K562 (cell line): ENCODE measurements around the gene STK33. TPM values are rescaled to one million over a fixed set of nuclear protein-coding genes. Genes with fewer than 3 reads are reported as not detected.

ENCODE experiments used
- ATAC-seq: fragments of 200-7000 bp; cut with Tn5 transposase; 3 replicates; pipeline ENCODE4 v1.9.1; 2020; ENCODE audit warnings: moderate library complexity
- BruUV-seq: library from RNA; stranded (reverse); fragments of 400-500 nt; replicated peaks from 2 replicates; lab custom pipeline; 2021; lab: Mats Ljungman, UMichigan
- CTCF ChIA-PET: fragments of 300-600 bp; formaldehyde crosslinking; extraction: SDS; loops from one replicate; lab custom pipeline; 2021; ENCODE audit warnings: low intra/inter-chr PET ratio; lab: Yijun Ruan, JAX
- POLR2A ChIA-PET: fragments of 300-600, 350-650 bp; sonication (Branson Sonifier 250); formaldehyde crosslinking; extraction: SDS; loops from one replicate; lab custom pipeline; 2021; ENCODE audit warnings: antibody characterized with exemption, inconsistent platforms; lab: Yijun Ruan, JAX
- DNase-seq, 4 experiments: peaks; one replicate each; pipeline versions ENCODE4 v3.0.0 to v3.0.0-alpha.2; 2011 to 2018; ENCODE audit warnings: low spot score in 3 of 4, mixed read lengths in 3 of 4; ENCODE audit errors: extremely low read depth in 1 of 4
- FAIRE-seq: peaks from 2 replicates; lab custom pipeline; 2011; peaks lifted over from hg19 to GRCh38; lab: Jason Lieb, UNC
- H2AFZ ChIP-seq: 2 replicates; pipeline ENCODE4 v1.6.0; 2011; ENCODE audit warnings: low read depth, low read length, control low read depth, inconsistent platforms
- H3K27ac ChIP-seq: fragments of 200-600 bp; 3 replicates; pipeline ENCODE4 v1.8.0; 2011; ENCODE audit warnings: low read depth, mild to moderate bottlenecking, control low read depth, inconsistent platforms, low read length, moderate library complexity, mixed read lengths; ENCODE audit errors: extremely low read depth
- H3K27me3 ChIP-seq, 2 experiments: fragments of 300-600 bp in 1 of 2; 2 replicates in 1 of 2; 3 replicates in 1 of 2; pipeline versions ENCODE4 v1.6.0 to v1.8.0; 2011; ENCODE audit warnings: inconsistent platforms in 2 of 2, low read length in 2 of 2, mild to moderate bottlenecking in 1 of 2, mixed read lengths in 1 of 2, moderate library complexity in 1 of 2; ENCODE audit not compliant: control insufficient read depth in 2 of 2, insufficient read depth in 2 of 2
- H3K36me3 ChIP-seq: fragments of 300-600 bp; 3 replicates; pipeline ENCODE4 v1.8.0; 2011; ENCODE audit warnings: mild to moderate bottlenecking, low read length, inconsistent platforms; ENCODE audit not compliant: control insufficient read depth, insufficient read depth
- H3K4me1 ChIP-seq, 2 experiments: fragments of 200-600 bp in 1 of 2; replicated peaks in 1 of 2; 2 replicates in 1 of 2; 3 replicates in 1 of 2; pipeline versions ENCODE4 v1.5.1 to v1.8.0; 2011; ENCODE audit warnings: inconsistent platforms in 2 of 2, low read length in 2 of 2, mild to moderate bottlenecking in 1 of 2, mixed read lengths in 1 of 2, moderate library complexity in 1 of 2; ENCODE audit not compliant: control insufficient read depth in 2 of 2, insufficient read depth in 2 of 2
- H3K4me2 ChIP-seq: 2 replicates; pipeline ENCODE4 v1.6.1; 2011; ENCODE audit warnings: low read length, control low read depth, inconsistent platforms, mixed read lengths; ENCODE audit not compliant: insufficient read depth
- H3K4me3 ChIP-seq: fragments of 200-600 bp; sonication (generic), shearing (Covaris generic); 2 replicates; pipeline ENCODE4 v1.5.1; 2016; ENCODE audit warnings: control low read depth, inconsistent platforms
- H3K79me2 ChIP-seq: fragments of 200-600 bp; 3 replicates; pipeline ENCODE4 v1.8.0; 2011; ENCODE audit warnings: low read length, inconsistent platforms; ENCODE audit not compliant: control insufficient read depth, insufficient read depth
- H3K9ac ChIP-seq, 2 experiments: 2 replicates each; pipeline versions ENCODE4 v1.6.0 to v1.6.1; 2011; ENCODE audit warnings: low read depth in 2 of 2, low read length in 2 of 2, control low read depth in 1 of 2, inconsistent platforms in 1 of 2, mild to moderate bottlenecking in 1 of 2, mixed read lengths in 1 of 2; ENCODE audit not compliant: insufficient read depth in 1 of 2
- H3K9me1 ChIP-seq: one replicate; pipeline ENCODE4 v1.6.0; 2011; ENCODE audit warnings: inconsistent platforms, mild to moderate bottlenecking, low read length, moderate library complexity; ENCODE audit not compliant: control insufficient read depth, insufficient read depth
- H3K9me3 ChIP-seq: replicated peaks from 2 replicates; pipeline ENCODE4 v1.5.1; 2011; ENCODE audit warnings: low read depth, low read length, inconsistent platforms; ENCODE audit not compliant: control insufficient read depth, insufficient read depth
- H4K20me1 ChIP-seq: replicated peaks from 2 replicates; pipeline ENCODE4 v1.6.1; 2011; ENCODE audit warnings: low read length, inconsistent platforms, mixed read lengths; ENCODE audit not compliant: control insufficient read depth, insufficient read depth
- BCL6 ChIP-seq: fragments of 250-450 bp; sonication (Bioruptor Pico); IDR thresholded peaks from 2 replicates; pipeline ENCODE4 v1.4.0; 2020
- REST ChIP-seq, 2 experiments: fragments of 450-650 bp; formaldehyde crosslinking in 1 of 2; IDR thresholded peaks; 2 replicates each; pipeline versions ENCODE4 v1.4.0 to v1.6.1; 2014 to 2020; ENCODE audit warnings: mild to moderate bottlenecking in 2 of 2, borderline replicate concordance in 1 of 2, low read depth in 1 of 2
- WGBS: fragments of 100-300 bp; shearing (Covaris generic); methylation state at CpG from one replicate; pipeline ENCODE4 v1.1.6; 2016; ENCODE audit warnings: low coverage, mixed read lengths; ENCODE audit not compliant: insufficient coverage; ENCODE audit errors: missing lambda C conversion rate; 5-methylcytosine and 5-hydroxymethylcytosine counted together
- in situ Hi-C: fragments of 300-500 bp; cut with MboI; formaldehyde crosslinking; loops from 4 replicates; pipeline ENCODE4 v1.15.0; 2018; ENCODE audit warnings: inconsistent platforms, mixed read lengths
- intact Hi-C: fragments of 100-400 bp; cut with micrococcal nuclease; formaldehyde crosslinking; loops from 2 replicates; pipeline ENCODE4 v1.14.2; 2022
- polyA plus RNA-seq, 8 experiments: library from polyadenylated mRNA; depleted of rRNA in 4 of 8; stranded (reverse) in 5 of 8; unstranded in 3 of 8; fragments of >200 nt; fragmentation: Nextera tagmentation in 2 of 8; fragmentation: Illumina TruSeq in 1 of 8; extraction: Ambion mirVana in 2 of 8; extraction: Trizol in 1 of 8; gene quantifications; 2 replicates each; pipeline versions ENCODE4 v1.2.1 to v1.2.3, GENCODE V29; 2011 to 2014; ENCODE audit warnings: inconsistent platforms in 1 of 8, missing spikeins in 1 of 8
- total RNA-seq, 7 experiments: library from RNA; depleted of rRNA in 6 of 7; stranded (reverse); fragments of >200 nt in 6 of 7; fragmentation: Illumina TruSeq in 2 of 7; extraction: Trizol in 2 of 7; gene quantifications; 2 replicates each; pipeline versions ENCODE4 v1.2.1 to v1.2.3, GENCODE V29; 2011 to 2021; ENCODE audit warnings: low replicate concordance in 1 of 7

STK33 gene
- total and polyA plus RNA-seq, 9 of the 15 experiments (the other 6 are each of a cell fraction or from before 2014, with no cell fraction given): not detected

GRCh38 chr11:8352103-8352875, 241.7 kb downstream of the STK33 start:
- TF ChIP-seq BCL6 (CRISPR knock-in tag) (no peak), REST (IDR thresholded peaks at IDR 0.05; ENCODE audit: borderline replicate concordance) (peak; percentile 64), REST (CRISPR knock-in tag; IDR thresholded peaks at IDR 0.05; ENCODE audit: low read depth) (no peak)
- TF ChIP-seq, all 486 proteins: peak for 1
- ChIA-PET CTCF (no interaction called here), POLR2A (no interaction called here)
- no TSS peak for BruUV-seq
- Histone ChIP-seq H3K9me1 (peaks cover 3% of the 10 kb centered on the region), H3K36me3 (no peaks in the 10 kb centered on the region), H3K9ac (no peak overlapping the region), H3K4me3 (no peak overlapping the region), H4K20me1 (no peaks in the 10 kb centered on the region; the same call in 1 of the 2 replicates), H3K4me1 (no peaks in the 10 kb centered on the region), H3K27me3 (peaks cover 22 to 60% of the 10 kb centered on the region in 2 experiments), H3K9me3 (no peaks in the 10 kb centered on the region), H3K27ac (no peak overlapping the region), H3K79me2 (no peaks in the 10 kb centered on the region), H2AFZ (no peak overlapping the region), H3K4me2 (no peak overlapping the region)
- DNase-seq: no peak
- in situ Hi-C loops: no loop called here
- no peak for ATAC-seq
- 0% methylated on average over 4 of the region's 4 CpGs for WGBS
- FAIRE-seq: no peak
- intact Hi-C loops: no loop called here
